ENCODE measurements around the gene HS6ST3. TPM values are rescaled to one million over a fixed set of nuclear protein-coding genes. Genes with fewer than 3 reads are reported as not detected.
"Not testable (repeated sequence)": the region's sequence is repeated elsewhere in the genome, so short reads cannot be mapped to it uniquely, and the experiment has no call there.

Gene HS6ST3
- total RNA-seq = not detected in 2 replicates
- long read RNA-seq = 0 reads

DNA sequence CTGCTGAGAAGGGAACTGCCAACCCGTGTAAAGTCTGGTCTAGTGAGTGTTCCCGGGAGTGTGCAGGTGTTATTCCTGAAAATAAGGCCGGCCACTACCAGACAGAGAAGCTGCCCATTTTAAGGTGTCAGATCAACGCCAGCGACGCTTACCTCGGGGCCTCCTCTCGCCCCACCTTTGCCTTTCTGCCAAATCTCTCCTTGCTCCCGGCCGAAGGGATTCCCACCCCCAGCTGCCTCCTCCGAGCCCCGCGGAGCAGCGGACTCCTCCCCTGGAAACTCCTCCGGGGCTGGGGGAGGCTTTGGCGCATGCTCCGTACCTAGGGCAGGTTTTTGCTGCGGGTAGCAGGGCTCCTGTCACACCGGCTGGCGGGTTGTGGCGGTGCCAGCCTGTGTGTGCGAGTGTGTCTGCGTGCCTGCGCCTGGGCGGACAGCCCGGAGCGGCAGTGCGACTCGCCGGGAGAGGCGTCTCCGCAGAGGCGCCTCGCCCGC is at the start of gene HS6ST3:
TSS of gene HS6ST3 (plus strand) at position 359 of the 491 bp plus-strand sequence.
- H3K27ac Mint-ChIP-seq (ENCODE audit: unreplicated experiment) = no peak within 1 kb of the TSS
- no peaks in the 10 kb centered on the region for H3K9me3 Mint-ChIP-seq (ENCODE audit: unreplicated experiment)
- H3K36me3 Mint-ChIP-seq (ENCODE audit: unreplicated experiment) = no peaks in the 10 kb centered on the region
- no peak for DNase-seq (ENCODE audit: extremely low spot score, unreplicated experiment)
- H3K4me1 Mint-ChIP-seq (ENCODE audit: unreplicated experiment) = peaks cover 13% of the 10 kb centered on the region
- peak within 1 kb of the TSS; percentile 68 for H3K4me3 Mint-ChIP-seq (ENCODE audit: unreplicated experiment)
- TF ChIP-seq, protein P1, sequence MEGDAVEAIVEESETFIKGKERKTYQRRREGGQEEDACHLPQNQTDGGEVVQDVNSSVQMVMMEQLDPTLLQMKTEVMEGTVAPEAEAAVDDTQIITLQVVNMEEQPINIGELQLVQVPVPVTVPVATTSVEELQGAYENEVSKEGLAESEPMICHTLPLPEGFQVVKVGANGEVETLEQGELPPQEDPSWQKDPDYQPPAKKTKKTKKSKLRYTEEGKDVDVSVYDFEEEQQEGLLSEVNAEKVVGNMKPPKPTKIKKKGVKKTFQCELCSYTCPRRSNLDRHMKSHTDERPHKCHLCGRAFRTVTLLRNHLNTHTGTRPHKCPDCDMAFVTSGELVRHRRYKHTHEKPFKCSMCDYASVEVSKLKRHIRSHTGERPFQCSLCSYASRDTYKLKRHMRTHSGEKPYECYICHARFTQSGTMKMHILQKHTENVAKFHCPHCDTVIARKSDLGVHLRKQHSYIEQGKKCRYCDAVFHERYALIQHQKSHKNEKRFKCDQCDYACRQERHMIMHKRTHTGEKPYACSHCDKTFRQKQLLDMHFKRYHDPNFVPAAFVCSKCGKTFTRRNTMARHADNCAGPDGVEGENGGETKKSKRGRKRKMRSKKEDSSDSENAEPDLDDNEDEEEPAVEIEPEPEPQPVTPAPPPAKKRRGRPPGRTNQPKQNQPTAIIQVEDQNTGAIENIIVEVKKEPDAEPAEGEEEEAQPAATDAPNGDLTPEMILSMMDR (IDR thresholded peaks at IDR 0.05) = no peak
- H3K27me3 Mint-ChIP-seq (ENCODE audit: unreplicated experiment) = peaks cover 86% of the 10 kb centered on the region

DNA sequence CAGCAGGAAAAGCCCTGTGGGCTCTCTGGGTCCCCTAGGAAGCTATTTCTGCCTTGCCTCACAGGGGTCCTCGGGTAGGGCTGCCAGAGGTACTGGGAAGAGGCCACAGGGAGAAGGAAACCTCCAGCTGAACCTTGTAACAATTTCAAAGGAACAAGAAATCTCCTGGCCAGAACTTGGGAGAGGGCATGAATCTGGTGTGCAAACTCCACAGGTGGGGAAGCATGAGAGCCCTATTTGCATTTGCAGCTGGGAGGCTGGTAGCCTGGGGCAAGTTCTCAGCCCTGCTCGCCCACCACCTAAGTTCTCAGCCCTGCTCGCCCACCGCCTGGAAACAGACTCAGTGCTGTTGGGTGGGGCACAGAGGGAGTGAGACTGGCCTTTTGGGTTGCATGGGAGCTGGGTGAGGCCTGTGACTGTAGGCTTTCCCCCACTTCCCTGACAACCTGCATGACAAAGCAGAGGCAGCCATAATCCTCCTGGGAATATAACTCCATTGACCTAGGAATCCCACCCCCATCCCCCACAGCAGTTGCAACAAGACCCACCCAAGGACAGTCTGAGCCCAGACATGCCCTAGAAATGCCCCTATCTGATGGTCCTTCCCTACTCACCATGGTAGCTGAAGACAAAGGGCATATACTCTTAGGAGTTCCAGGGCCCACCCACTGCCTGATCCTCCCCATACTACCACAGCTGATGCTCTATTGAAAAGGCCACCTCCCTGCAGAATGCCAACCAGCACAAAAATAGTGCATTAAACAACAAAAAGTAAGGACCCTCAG is 48.4 kb upstream of the HS6ST3 start:
- no peak for DNase-seq (ENCODE audit: extremely low spot score, unreplicated experiment)
- Mint-ChIP-seq H3K36me3 (ENCODE audit: unreplicated experiment) (peaks cover 12% of the 10 kb centered on the region), H3K4me3 (ENCODE audit: unreplicated experiment) (no peak overlapping the region), H3K27me3 (ENCODE audit: unreplicated experiment) (no peaks in the 10 kb centered on the region), H3K4me1 (ENCODE audit: unreplicated experiment) (peaks cover 7% of the 10 kb centered on the region), H3K27ac (ENCODE audit: unreplicated experiment) (no peak overlapping the region), H3K9me3 (ENCODE audit: unreplicated experiment) (peaks cover 23% of the 10 kb centered on the region)
- TF ChIP-seq, protein P1 (IDR thresholded peaks at IDR 0.05) = no peak

DNA sequence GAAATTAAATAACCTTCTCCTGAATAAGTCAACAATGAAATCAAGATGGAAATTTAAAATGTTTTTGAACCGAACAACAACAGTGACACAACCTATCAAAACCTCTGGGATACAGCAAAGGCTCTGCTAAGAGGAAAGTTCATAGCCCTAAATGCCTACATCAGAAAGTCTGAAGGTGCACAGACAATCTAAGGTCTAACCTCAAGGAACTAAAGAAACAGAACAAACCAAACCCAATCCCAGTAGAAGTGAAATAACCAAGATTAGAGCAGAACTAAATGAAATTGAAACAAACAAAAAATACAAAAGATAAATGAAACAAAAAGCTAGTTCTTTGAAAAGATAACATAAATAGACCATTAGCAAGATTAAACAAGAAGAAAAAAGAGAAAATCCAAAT is 45.7 kb upstream of the HS6ST3 start:
- H3K4me3 Mint-ChIP-seq (ENCODE audit: unreplicated experiment) = no peak overlapping the region
- no peak for DNase-seq (ENCODE audit: extremely low spot score, unreplicated experiment)
- H3K9me3 Mint-ChIP-seq (ENCODE audit: unreplicated experiment) = peaks cover 23% of the 10 kb centered on the region
- no peaks in the 10 kb centered on the region for H3K27me3 Mint-ChIP-seq (ENCODE audit: unreplicated experiment)
- peaks cover 7% of the 10 kb centered on the region for H3K4me1 Mint-ChIP-seq (ENCODE audit: unreplicated experiment)
- H3K36me3 Mint-ChIP-seq (ENCODE audit: unreplicated experiment) = peaks cover 12% of the 10 kb centered on the region
- no peak overlapping the region for H3K27ac Mint-ChIP-seq (ENCODE audit: unreplicated experiment)
- TF ChIP-seq, protein P1 (IDR thresholded peaks at IDR 0.05) = no peak

DNA sequence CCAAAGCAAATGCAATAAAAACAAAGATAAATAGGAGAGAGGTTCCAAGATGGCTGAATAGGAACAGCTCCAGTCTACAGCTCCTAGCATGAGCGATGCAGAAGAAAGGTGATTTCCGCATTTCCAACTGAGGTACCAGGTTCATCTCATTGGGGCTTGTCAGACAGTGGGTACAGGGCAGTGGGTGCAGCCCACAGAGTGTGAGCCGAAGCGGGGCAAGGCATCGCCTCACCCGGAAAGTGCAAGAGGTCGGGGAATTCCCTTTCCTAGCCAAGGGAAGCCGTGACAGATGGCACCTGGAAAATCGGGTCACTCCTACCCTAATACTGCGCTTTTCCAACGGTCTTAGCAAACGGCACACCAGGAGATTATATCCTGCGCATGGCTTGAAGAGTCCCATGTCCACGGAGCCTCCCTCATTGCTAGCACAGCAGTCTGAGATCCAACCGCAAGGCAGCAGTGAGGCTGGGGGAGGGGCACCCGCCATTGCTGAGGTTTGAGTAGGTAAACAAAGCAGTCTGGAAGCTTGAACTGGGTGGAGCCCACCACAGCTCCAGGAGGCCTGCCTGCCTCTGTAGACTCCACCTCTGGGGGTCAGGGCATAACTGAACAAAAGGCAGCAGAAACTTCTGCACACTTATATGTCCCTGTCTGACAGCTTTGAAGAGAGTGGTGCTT is 43.3 kb upstream of the HS6ST3 start:
- H3K9me3 Mint-ChIP-seq (ENCODE audit: unreplicated experiment) = peaks cover 23% of the 10 kb centered on the region
- not testable (repeated sequence) for H3K36me3 Mint-ChIP-seq (ENCODE audit: unreplicated experiment); H3K4me3 Mint-ChIP-seq (ENCODE audit: unreplicated experiment); H3K27me3 Mint-ChIP-seq (ENCODE audit: unreplicated experiment); H3K27ac Mint-ChIP-seq (ENCODE audit: unreplicated experiment); H3K4me1 Mint-ChIP-seq (ENCODE audit: unreplicated experiment); DNase-seq (ENCODE audit: extremely low spot score, unreplicated experiment)

DNA sequence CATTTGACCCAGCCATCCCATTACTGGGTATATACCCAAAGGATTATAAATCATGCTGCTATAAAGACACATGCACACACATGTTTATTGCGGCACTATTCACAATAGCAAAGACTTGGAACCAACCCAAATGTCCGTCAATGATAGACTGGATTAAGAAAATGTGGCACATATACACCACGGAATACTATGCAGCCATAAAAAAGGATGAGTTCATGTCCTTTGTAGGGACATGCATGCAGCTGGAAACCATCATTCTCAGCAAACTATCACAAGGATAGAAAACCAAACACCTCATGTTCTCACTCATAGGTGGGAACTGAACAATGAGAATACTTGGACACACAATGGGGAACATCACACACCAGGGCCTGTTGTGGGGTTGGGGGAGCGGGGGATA is 39.0 kb upstream of the HS6ST3 start:
- not testable (repeated sequence) for H3K9me3 Mint-ChIP-seq (ENCODE audit: unreplicated experiment); H3K27ac Mint-ChIP-seq (ENCODE audit: unreplicated experiment); H3K4me3 Mint-ChIP-seq (ENCODE audit: unreplicated experiment); H3K36me3 Mint-ChIP-seq (ENCODE audit: unreplicated experiment); DNase-seq (ENCODE audit: extremely low spot score, unreplicated experiment)
- H3K4me1 Mint-ChIP-seq (ENCODE audit: unreplicated experiment) = peaks cover 13% of the 10 kb centered on the region
- peaks cover 14% of the 10 kb centered on the region for H3K27me3 Mint-ChIP-seq (ENCODE audit: unreplicated experiment)

DNA sequence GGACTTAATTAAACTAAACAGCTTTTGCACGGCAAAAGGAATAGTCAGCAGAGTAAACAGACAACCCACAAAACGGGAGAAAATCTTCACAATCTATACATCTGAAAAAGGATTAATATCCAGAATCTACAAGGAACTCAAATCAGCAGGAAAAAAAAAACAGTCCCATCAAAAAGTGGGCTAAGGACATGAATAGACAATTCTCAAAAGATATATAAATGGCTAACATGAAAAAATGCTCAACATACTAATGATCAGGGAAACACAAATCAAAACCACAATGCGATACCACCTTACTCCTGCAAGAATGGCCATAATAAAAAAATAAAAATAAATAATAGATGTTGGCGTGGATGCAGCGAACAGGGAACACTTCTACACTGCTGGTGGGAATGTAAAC is 38.4 kb upstream of the HS6ST3 start:
- Mint-ChIP-seq H3K27me3 (ENCODE audit: unreplicated experiment) (peaks cover 14% of the 10 kb centered on the region), H3K4me1 (ENCODE audit: unreplicated experiment) (peaks cover 13% of the 10 kb centered on the region), H3K4me3 (ENCODE audit: unreplicated experiment) (peak overlapping the region; percentile 88)
- H3K27ac Mint-ChIP-seq (ENCODE audit: unreplicated experiment); DNase-seq (ENCODE audit: extremely low spot score, unreplicated experiment); H3K9me3 Mint-ChIP-seq (ENCODE audit: unreplicated experiment); H3K36me3 Mint-ChIP-seq (ENCODE audit: unreplicated experiment): not testable (repeated sequence)

DNA sequence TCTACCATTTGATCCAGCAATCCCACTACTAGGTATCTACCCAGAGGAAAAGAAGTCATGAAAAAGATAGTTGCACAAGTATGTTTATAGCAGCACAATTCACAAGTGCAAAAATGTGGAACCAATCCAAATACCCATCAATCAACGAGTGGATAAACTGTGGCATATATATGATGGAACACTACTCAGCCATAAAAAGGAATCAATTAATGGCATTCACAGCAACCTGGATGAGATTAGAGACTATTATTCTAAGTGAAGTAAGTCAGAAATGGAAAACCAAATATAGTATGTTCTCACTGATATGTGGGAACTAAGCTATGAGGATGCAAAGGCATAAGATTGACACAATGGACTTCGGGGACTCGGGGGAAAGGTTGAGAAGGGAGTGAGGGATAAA is 38.0 kb upstream of the HS6ST3 start:
- H3K27ac Mint-ChIP-seq (ENCODE audit: unreplicated experiment); H3K9me3 Mint-ChIP-seq (ENCODE audit: unreplicated experiment); DNase-seq (ENCODE audit: extremely low spot score, unreplicated experiment); H3K36me3 Mint-ChIP-seq (ENCODE audit: unreplicated experiment): not testable (repeated sequence)
- peaks cover 13% of the 10 kb centered on the region for H3K4me1 Mint-ChIP-seq (ENCODE audit: unreplicated experiment)
- H3K4me3 Mint-ChIP-seq (ENCODE audit: unreplicated experiment) = peak overlapping the region; percentile 88
- H3K27me3 Mint-ChIP-seq (ENCODE audit: unreplicated experiment) = peaks cover 17% of the 10 kb centered on the region
